NCI-H345 (cell line): ENCODE measurements around the gene LMF1.
"Not testable (repeated sequence)": the region's sequence is repeated elsewhere in the genome, so short reads cannot be mapped to it uniquely, and the experiment has no call there.

ENCODE experiments used
- DNase-seq: peaks from one replicate; lab custom pipeline; 2025; lab: John Stamatoyannopoulos, UW

LMF1 gene

DNA sequence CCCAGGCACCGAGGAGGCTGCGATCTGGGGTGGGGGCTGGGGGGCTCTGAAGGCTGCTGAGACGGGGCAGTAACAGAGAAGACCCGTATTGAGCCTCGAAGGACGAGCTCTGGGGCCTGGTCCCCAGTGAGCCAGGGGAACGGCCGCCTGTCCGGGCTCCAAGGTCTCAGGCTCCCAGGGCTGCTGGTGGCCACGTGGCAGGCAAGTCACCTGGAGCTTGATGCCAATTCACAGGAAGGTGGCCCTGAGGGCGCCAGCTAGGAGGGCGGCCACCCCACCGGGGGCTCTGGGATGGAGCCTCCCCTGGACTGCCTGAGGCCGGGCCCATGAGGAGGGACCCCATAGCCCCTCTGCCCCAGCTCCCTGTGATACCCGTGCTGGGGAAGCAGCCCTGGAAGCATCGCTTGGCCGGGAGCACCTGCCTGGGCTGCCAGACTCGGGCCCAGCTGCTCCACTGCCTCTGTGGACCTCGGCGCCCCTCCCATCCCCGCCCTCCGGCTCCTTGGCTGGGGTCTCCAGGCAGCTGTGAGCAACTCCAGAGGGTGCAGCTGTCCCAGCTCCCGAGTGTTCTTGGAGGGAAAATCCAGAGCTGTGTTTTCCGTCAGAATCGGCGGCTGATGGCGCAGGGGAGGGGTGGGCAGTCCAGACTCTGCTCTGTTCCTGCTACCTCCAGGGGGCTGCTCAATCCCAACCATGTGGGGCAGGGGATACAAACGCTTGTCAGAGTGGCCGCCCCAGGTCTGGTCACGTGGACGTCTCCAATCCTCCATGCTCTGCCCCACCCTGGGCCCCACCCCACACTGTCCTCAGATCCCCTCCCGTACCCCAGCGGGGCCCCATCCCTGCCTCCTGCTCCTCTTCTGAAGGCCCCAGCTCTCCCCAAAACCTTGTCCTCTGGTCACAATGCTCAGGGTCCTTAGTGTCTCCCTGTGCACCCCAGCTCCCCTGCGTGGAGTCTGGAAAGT is 103.1 kb downstream of the LMF1 start:
- DNase-seq = no peak

- no peak for DNase-seq
Observed at GRCh38 chr16:866252-866896, 104.4 kb downstream of the LMF1 start.

DNA sequence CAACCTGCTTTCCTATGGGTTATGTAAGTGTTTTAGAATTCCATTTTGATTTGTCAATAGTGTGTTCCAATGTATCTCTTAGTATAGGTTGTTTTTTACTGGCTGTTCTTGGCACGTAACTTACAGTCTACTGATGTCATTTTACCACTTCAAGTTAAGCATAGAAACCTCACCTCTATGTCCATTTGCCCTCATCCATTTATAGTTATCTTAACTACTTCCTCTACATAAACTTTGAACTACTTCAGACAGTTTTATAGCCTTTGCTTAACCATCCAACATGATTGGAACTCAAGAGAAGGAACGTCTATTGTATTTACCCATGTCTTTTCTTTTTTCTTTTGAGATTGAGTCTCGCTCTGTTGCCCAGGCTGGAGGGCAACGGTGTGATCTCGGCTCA is 105.8 kb downstream of the LMF1 start:
- no peak for DNase-seq

- DNase-seq = no peak
Observed at GRCh38 chr16:861446-861845, 109.3 kb downstream of the LMF1 start.

GRCh38 chr16:860891-861290 is 109.9 kb downstream of the LMF1 start:
- DNase-seq = no peak

GRCh38 chr16:858971-859370 is 111.8 kb downstream of the LMF1 start:
- DNase-seq = not testable (repeated sequence)

- DNase-seq = not testable (repeated sequence)
Observed at GRCh38 chr16:858441-858840, 112.3 kb downstream of the LMF1 start.

- no peak for DNase-seq
Observed at GRCh38 chr16:856811-857210, 114.0 kb downstream of the LMF1 start.

DNA sequence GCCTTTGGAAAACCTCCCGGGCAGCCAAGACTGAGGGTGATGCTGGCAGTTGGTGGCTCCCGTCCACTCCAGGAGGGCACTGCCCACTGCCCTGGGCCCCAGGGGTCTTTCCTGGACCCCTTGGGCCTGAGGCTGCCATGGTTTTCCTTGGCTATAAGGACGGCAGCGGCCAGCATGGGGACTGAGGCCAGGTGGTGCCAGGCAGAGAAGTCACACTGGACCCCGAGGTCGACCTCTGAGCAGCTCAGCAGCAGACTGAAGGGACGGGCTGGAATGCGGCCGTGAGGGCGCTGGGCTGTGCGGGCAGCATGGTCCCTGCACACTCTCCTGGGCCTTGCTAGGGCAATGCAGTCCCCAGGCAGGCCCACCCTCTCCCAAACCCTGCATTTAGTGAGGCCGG is 114.7 kb downstream of the LMF1 start:
- DNase-seq = no peak

DNA sequence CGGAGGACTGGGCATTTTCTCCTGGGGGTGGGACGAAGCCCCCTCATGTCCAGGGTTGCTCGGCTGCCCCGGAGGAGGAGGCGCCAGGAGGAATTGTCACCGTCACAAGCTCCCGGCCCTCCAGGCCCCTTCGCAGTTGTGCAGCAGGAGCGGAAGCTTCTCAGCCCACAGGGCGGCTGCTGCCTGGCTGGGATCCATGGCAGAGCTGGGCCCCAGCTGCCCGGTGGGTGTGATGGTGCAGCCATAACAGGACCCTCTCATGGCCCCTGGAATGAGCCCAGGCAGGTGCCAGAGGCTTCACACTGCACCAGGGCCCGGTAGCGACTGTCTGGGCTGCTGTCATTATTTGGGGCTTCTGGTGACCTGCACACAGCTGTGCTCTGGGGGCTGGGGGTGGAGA is 115.3 kb downstream of the LMF1 start:
- no peak for DNase-seq

- no peak for DNase-seq
Observed at GRCh38 chr16:854808-855410, 115.9 kb downstream of the LMF1 start.

GRCh38 chr16:853981-854807 is 116.6 kb downstream of the LMF1 start:
- DNase-seq = no peak

GRCh38 chr16:853306-853705 is 117.5 kb downstream of the LMF1 start:
- DNase-seq = no peak

DNA sequence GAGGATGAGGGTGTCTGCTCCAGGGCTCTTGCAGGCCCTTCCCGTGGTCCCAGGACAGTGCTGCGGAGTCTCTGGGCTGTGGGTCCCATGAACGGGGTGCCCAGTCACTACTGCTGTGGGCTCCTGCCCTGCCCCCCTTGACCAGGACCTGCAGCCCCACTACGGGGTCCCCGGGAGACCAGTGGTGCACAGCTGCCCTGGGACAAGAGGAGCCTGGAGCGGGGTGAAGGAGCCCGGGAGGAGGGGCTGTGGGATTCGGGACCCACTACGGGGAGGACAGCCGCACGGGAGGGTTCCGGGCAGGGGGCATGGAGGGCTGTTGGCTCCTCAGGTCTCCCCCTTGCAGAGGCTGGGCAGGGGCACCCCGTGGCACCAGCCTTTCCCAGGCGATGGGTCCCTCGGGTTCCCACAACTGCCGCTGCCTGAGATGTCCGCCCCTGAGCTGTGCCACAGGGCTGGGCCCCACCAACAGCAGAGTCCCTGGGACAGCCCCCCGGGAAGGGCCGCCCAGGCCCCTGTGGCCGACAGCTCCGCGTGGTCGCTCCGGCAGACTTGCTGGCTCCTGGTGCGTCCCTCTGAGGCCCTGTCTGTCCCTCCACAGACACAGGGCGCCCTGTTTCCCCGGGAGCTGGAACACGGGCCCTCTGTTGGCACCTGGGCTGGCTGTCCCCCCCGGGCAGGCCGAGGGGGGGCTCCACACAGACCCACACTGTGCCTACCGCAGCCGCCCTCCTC is 118.2 kb downstream of the LMF1 start:
- no peak for DNase-seq

- no peak for DNase-seq
Observed at GRCh38 chr16:851871-852270, 118.9 kb downstream of the LMF1 start.

DNA sequence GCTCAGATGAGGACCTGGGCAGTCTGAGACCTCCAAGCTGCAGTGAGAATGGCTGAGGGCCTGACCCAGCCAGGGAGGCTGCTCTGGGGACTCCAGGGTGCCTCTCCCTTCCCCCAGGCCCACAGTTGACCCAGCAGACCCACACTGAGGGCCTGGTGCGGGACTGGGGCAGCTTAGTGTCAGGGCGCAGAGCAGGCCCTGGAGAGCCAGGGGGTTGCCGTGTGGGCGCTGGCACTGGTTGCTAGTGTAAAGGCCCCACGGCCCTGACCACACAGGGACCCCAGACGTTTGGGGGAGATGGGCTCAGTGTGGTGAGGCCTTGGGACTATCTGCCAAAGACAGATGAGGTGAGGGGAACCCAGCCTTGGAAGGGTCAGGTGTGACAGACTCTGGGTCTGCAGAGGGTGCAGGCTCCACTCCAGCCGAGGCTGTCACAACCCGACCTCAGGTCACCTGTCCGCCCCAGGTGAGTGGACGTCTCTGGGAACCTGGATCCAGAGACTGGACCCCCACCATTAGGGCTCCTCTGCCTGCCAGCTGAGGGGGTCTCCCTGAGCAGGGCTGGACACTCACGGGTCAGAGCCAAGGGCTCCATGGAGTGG is 119.5 kb downstream of the LMF1 start:
- DNase-seq = no peak

DNA sequence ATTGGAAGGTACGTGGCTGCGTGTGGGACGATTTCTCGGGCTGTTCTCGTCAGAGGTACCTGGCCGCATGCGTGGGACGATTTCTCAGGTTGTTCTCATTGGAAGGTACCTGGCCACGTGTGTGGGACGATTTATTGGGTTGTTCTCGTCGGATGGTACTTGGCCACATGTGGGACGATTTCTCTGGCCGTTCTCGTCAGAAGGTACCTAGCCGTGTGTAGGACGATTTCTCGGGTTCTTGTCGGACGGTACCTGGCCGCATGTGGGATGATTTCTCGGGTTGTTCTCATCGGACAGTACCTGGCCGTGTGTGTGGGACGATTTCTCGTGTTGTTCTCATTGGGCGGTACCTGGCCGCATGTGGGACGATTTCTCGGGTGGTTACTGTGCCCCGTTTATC is 120.1 kb downstream of the LMF1 start:
- DNase-seq = no peak

GRCh38 chr16:848510-849253 is 122.1 kb downstream of the LMF1 start:
- no peak for DNase-seq

DNA sequence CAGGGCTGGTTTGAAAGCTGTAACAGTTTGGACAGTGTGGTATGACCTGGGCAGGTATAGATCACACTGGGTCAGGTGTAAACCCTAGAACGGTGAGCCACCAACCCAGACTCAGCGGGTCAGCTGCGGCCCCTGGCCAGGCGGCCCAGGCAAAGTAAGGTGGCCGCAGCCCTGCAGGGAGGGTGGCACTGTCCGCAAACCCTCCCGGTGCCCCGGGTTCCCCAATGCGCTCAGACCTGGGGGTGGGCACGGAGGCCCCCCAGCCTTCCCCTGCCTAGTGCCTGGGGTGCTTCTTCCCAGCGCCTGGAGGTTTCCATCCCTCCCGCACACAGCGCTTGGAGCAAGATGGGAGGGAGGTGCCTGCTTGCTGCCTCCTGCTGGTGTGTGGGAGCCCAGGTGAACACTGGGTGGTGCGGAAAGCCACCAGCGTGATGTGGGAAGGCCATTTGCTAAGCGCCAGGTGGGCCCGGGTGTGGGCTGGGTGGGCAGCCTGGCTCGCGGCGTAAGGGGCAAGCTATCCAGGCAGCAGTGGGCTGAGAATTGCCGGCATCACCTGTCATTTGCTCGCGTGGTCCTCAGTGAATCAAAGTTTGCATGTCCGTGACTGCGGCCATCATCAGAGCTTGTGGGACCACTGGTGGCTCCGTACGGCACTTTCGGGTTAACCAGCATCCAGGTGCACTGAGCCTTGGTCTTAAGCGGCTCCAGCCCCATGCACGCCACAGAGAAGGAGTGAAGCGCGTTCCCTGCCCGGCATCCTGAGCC is 122.9 kb downstream of the LMF1 start:
- DNase-seq = no peak
